DND-41 (cell line): ENCODE data around the gene PPP3CA.

Source experiments
- CTCF ChIP-seq: IDR thresholded peaks from 2 replicates; pipeline ENCODE4 v1.5.1; 2012; ENCODE audit warnings: borderline replicate concordance, low read length, moderate library complexity, mild to moderate bottlenecking; ENCODE audit not compliant: poor library complexity, severe bottlenecking; ENCODE audit errors: extremely low read depth
- EZH2 ChIP-seq: IDR thresholded peaks from 3 replicates; pipeline ENCODE4 v1.6.1; 2012; ENCODE audit warnings: borderline replicate concordance, low read depth, mild to moderate bottlenecking, moderate library complexity, low read length, inconsistent platforms; ENCODE audit not compliant: severe bottlenecking

GRCh38 chr4:101008503-101008902 lies 338.8 kb downstream of the PPP3CA start:
- TF ChIP-seq CTCF (no peak), EZH2 (no peak)
